ENCODE data around the gene BTBD1. TPM values are rescaled to one million over a fixed set of nuclear protein-coding genes. Genes with fewer than 3 reads are reported as not detected.

Gene BTBD1
- total and polyA plus RNA-seq, 2 donors: 44.4 to 61.1 TPM

- Histone ChIP-seq H3K9me3 (ENCODE audit: control insufficient read depth in 2 of 2, insufficient read depth in 1 of 2, low read length in 1 of 2) (no peaks in the 10 kb centered on the region), H3K27me3 (ENCODE audit: control insufficient read depth in 2 of 2, insufficient read depth in 1 of 2, low read length in 1 of 2) (no peaks in the 10 kb centered on the region), H3K27ac (ENCODE audit: low read depth in 1 of 2, low read length in 1 of 2) (no peak overlapping the region), H3K36me3 (ENCODE audit: control insufficient read depth in 2 of 2, insufficient read depth in 2 of 2, low read length in 1 of 2) (no peaks in the 10 kb centered on the region), H3K4me3 (ENCODE audit: low read length in 2 of 2) (no peak overlapping the region), H3K4me1 (ENCODE audit: control insufficient read depth in 2 of 2, insufficient read depth in 2 of 2, low read length in 2 of 2) (no peaks in the 10 kb centered on the region)
- WGBS: 31% methylated on average over 4 of the region's 4 CpGs
- no peak for DNase-seq (ENCODE audit: low read depth in 6 of 9, low spot score in 9 of 9)
Observed at GRCh38 chr15:82966671-82967071, 100.4 kb downstream of the BTBD1 start.

Other genes starting within 250 kb of the BTBD1 start
- gene HOMER2, start 114.5 kb downstream of the BTBD1 start, total RNA-seq: 7.8 TPM
- gene HOMER2, start 114.5 kb downstream of the BTBD1 start, polyA plus RNA-seq: 5.7 TPM
- 42.0 TPM for gene RAMAC, start 81.0 kb downstream of the BTBD1 start, total RNA-seq
- gene RAMAC, start 81.0 kb downstream of the BTBD1 start, polyA plus RNA-seq: 39.6 TPM
- 19.7 TPM for gene C15orf40, start 55.6 kb downstream of the BTBD1 start, total RNA-seq
- gene C15orf40, start 55.6 kb downstream of the BTBD1 start, polyA plus RNA-seq: 19.6 TPM
- 2.9 TPM for gene TM6SF1, start 40.4 kb upstream of the BTBD1 start, total RNA-seq
- 11.7 TPM for gene TM6SF1, start 40.4 kb upstream of the BTBD1 start, polyA plus RNA-seq
- 43.1 TPM for gene HDGFL3, start 140.6 kb upstream of the BTBD1 start, total RNA-seq
- 20.9 TPM for gene HDGFL3, start 140.6 kb upstream of the BTBD1 start, polyA plus RNA-seq
- 1.7 TPM for gene BNC1, start 217.4 kb upstream of the BTBD1 start, total RNA-seq
- gene BNC1, start 217.4 kb upstream of the BTBD1 start, polyA plus RNA-seq: 6.8 TPM